HG03039 (cell line): ENCODE results near the gene ADGRD2.

Source experiments
- ATAC-seq: cut with Tn5 transposase; IDR thresholded peaks from one replicate; pipeline ENCODE4 v1.9.1; 2021; ENCODE audit warnings: mild to moderate bottlenecking, moderate library complexity; ENCODE audit not compliant: unreplicated experiment

ADGRD2 gene

DNA sequence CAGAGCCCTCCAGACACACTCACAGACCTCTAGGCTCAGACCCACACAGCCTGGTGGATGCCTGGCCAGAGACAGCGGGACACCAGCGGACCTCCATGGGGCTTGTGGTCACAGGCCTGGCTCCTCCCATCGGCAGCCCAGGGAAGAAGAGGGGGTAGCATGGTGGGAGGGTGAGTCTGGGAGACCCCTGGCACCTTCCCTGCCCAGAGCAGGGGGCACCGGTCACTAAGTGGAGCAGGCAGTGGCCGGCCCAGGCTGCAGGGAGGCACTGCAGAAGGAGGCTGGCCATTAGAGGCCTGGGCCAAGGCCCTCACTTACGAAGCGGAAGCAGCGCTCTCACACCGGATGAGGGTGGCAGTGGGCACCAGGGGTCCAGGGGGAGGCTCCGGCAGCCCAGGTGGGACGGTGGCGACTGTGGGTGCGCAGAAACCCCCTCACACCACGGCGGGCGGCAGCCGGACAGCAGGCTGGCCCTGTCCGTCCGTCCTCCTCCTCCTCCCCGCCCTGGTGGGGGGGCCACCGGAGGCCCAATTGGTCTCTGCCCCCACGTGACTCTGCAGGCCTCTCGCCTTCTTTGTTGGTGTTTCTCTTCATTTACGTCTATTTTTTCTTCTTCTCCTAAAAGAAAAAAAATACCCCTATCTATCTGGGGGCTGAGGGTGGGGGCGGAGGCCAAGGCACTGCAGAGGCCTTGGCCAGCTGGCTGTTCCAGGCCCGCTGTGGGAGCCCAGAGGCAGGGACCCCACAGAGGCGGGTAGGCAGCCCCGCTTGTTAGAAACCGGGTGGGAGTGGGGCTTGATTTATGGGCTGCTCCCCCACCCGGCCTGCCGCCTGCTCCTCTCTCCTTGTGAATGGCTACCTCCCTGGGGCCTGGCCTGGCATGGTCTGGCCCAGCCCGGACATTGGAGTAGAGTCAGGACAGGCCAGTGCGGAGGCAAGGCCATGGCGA is 57.0 kb downstream of the ADGRD2 start, which contains the start of gene NR5A1:
Gene NR5A1, minus strand, starts transcription at position 469 of the 949 bp plus-strand sequence. CDS start 4,004 bp downstream, outside the sequence.
- ATAC-seq: no peak

- ATAC-seq: no peak
Observed at GRCh38 chr9:124507880-124508423, 57.7 kb downstream of the ADGRD2 start.

- ATAC-seq: no peak
Observed at GRCh38 chr9:124510650-124511425, 60.6 kb downstream of the ADGRD2 start.

GRCh38 chr9:124511426-124511840 is 61.2 kb downstream of the ADGRD2 start:
- ATAC-seq: no peak

DNA sequence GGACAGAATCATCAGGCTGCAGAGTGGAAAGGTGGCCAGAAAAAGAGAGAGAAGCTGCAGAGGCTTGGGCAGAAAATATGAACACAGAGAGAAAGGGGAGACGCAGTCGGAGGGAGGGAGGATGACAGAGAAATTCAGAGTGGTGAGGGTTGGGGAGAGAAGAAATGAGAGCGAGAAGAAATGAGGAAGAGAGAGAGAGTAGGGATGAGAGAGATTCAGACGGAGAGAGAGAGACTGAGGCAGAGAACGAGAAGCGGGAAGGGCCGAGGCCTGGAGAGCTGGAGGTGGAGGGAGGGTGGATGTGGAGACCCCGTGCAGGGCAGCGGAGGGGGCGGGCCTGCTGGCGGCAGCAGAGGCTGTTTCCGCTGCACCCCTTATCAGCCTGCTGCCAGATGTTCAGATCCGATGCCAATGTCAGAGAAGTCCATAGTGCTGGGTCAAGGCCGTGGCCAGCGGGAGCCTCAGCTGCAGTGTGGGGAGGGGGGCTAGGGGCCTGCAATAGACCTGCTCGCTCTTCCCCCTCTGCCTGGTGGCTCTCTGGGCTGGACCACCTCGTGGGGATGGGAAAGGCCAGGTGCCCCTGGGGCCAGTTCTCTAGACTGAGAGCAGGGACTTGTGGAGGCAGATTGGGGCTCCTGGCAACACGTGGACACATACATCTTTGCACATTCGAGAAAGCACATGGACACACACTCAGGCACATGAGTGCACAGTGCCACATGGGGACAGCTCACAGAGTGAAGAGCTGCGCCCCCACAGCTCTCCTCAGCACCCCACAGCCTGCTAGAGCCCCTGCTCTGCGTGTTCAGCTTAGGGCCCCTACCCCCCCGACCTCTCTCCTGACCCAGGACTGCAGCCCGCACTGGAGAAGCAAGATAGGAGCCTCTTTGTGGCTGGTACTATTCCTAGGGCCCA is 61.9 kb downstream of the ADGRD2 start:
- no peak for ATAC-seq

- no peak for ATAC-seq
Observed at GRCh38 chr9:124512806-124513204, 62.6 kb downstream of the ADGRD2 start.

GRCh38 chr9:124513376-124513994 is 63.2 kb downstream of the ADGRD2 start:
- ATAC-seq: no peak

DNA sequence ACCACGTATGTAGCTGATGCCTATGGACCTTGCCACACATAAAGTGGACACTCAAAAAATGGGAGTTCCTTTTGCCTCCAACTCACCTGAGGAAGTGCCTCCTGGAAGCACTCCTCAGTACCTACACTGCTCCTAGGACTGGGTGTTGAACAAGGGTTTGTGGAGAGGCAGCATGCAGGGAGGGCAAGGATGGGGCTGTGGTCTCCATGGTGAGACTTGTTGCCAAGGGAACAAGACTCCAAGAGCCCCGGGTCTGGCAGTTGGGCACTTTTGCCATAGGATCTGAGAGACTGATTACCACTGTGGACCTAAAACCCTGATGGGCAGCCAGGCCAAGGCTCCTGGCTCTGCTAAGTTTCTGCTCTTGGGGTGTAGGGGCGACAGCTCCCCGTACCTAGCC is 63.9 kb downstream of the ADGRD2 start:
- ATAC-seq: no peak

- no peak for ATAC-seq
Observed at GRCh38 chr9:124514874-124515273, 64.6 kb downstream of the ADGRD2 start.

DNA sequence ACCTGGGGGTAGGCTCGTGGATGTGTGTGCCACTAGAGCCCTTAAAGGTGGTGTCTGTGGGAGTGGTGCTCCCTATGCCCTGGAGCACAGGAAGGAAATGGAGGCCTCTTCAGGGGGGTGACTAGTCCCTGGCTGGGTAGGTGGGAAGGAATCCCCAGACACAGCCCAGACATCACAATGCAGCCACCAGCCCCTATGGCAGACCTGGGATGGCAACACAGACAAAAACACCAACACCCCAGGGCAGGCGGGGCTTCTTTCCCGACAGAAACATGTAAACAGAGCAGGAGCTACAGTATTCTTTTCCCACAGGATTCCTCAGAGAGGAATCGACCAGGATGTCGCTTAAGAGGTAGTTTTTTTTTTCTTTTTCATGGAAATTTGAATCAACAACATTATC is 67.3 kb downstream of the ADGRD2 start:
- ATAC-seq: no peak

- no peak for ATAC-seq
Observed at GRCh38 chr9:124518116-124518515, 67.9 kb downstream of the ADGRD2 start.

GRCh38 chr9:124520206-124520596 is 70.0 kb downstream of the ADGRD2 start:
- ATAC-seq: no peak

DNA sequence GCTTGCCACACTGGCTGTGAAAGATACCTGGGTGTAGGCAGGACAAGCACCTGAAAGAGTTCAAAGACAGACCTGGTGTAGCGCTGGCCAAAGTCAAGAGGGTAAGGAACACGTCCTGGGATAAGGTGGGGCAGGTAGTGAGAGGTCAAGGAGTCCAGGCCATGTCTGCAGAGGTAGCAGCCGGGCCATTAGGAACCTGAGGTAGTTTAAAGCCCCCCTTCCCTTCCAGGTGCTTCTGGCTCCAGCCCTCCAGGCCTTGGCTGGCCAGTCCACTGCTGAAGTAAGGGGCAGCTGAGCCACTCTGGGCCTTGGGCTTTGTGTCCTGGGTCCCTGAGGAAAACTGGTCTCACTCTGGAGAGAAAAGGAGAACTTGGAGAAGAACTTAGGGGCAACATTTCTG is 70.9 kb downstream of the ADGRD2 start:
- ATAC-seq: no peak

- ATAC-seq: no peak
Observed at GRCh38 chr9:124522121-124523098, 72.2 kb downstream of the ADGRD2 start.

DNA sequence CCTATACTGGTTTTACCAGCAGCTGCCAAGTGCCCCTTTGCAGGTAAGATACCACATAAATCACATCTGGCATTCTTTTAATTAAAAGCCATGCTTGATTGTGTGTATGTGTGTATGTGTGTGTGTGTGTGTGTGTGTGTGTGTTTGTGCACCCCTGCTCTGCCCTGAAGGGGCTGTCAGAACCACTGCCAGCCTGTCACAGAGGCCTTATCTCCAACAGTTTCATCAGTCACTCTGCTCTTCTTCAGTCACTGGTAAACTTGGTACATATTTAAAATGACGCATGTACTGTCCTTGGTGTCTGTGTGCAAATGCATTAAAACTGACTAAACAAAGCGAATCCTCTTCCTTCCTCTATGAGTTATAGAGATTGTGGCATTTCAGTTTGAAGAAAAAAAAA is 75.9 kb downstream of the ADGRD2 start:
- ATAC-seq: no peak

DNA sequence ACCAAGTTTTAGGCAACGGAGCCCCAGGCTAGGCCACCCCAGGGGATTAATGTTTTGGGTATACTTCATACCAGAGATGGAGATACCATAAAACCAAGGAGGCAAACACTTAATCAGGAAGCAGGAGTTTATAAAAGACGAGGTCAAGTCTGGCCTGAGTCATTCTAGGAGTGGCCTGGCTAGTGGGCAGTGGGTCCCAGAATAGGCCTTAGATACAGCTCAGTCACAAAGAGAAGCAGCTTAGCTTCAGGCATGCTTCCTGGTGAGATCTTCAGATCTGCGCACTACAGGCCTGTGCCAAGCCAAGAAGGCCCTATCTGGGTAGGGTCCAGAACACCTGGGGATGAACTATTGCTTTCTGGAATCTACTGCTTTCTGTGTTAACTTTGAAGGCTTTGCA is 77.5 kb downstream of the ADGRD2 start:
- no peak for ATAC-seq
